Keratinocyte (primary cell): ENCODE data around the gene MYDGF. TPM values are rescaled to one million over a fixed set of nuclear protein-coding genes. Genes with fewer than 3 reads are reported as not detected.

Source experiments
- DNase-seq: peaks from one replicate; pipeline ENCODE4 v3.0.0-alpha.2; 2011; ENCODE audit warnings: low read depth, missing footprints, low spot score
- FAIRE-seq: peaks from 2 replicates; lab custom pipeline; 2011; peaks lifted over from hg19 to GRCh38; lab: Jason Lieb, UNC
- H2AFZ ChIP-seq: 2 replicates; pipeline ENCODE4 v1.6.0; 2012; ENCODE audit warnings: low read length, control low read depth, inconsistent platforms; ENCODE audit not compliant: control insufficient read depth
- H3K27ac ChIP-seq: 2 replicates; pipeline ENCODE4 v1.5.1; 2011; ENCODE audit warnings: low read length; ENCODE audit not compliant: control insufficient read depth, insufficient read depth
- H3K27me3 ChIP-seq: 3 replicates; pipeline ENCODE4 v1.6.0; 2011; ENCODE audit warnings: low read length; ENCODE audit not compliant: control insufficient read depth, insufficient read depth; ENCODE audit errors: extremely low read depth
- H3K36me3 ChIP-seq, 2 experiments: 2 replicates in 1 of 2; 3 replicates in 1 of 2; pipeline ENCODE4 v1.5.1; 2011; ENCODE audit warnings: low read length in 2 of 2, mild to moderate bottlenecking in 1 of 2; ENCODE audit not compliant: control insufficient read depth in 2 of 2, insufficient read depth in 2 of 2; ENCODE audit errors: extremely low read depth in 1 of 2
- H3K4me1 ChIP-seq: 3 replicates; pipeline ENCODE4 v1.5.1; 2011; ENCODE audit warnings: low read length; ENCODE audit not compliant: control insufficient read depth, insufficient read depth; ENCODE audit errors: extremely low read depth
- H3K4me2 ChIP-seq: 3 replicates; pipeline ENCODE4 v1.6.0; 2011; ENCODE audit warnings: low read depth, low read length; ENCODE audit not compliant: control insufficient read depth, insufficient read depth; ENCODE audit errors: extremely low read depth
- H3K4me3 ChIP-seq, 3 experiments: fragments of 200-600 bp in 1 of 3; sonication (generic) in 1 of 3; 2 replicates in 2 of 3; 3 replicates in 1 of 3; pipeline ENCODE4 v1.5.1; 2011 to 2016; ENCODE audit warnings: low read length in 3 of 3, mild to moderate bottlenecking in 3 of 3, control low read depth in 2 of 3, inconsistent platforms in 1 of 3, low read depth in 1 of 3, mixed read lengths in 1 of 3, mixed run types in 1 of 3, moderate library complexity in 1 of 3; ENCODE audit not compliant: control insufficient read depth in 2 of 3, insufficient read depth in 2 of 3; ENCODE audit errors: extremely low read depth in 1 of 3
- H3K79me2 ChIP-seq: 2 replicates; pipeline ENCODE4 v1.6.0; 2012; ENCODE audit warnings: low read length; ENCODE audit not compliant: control insufficient read depth, insufficient read depth
- H3K9ac ChIP-seq: 3 replicates; pipeline ENCODE4 v1.6.0; 2011; ENCODE audit warnings: low read length; ENCODE audit not compliant: control insufficient read depth, insufficient read depth; ENCODE audit errors: extremely low read depth
- H3K9me1 ChIP-seq: 3 replicates; pipeline ENCODE4 v1.6.0; 2011; ENCODE audit warnings: low read length; ENCODE audit not compliant: control insufficient read depth, insufficient read depth; ENCODE audit errors: extremely low read depth
- H3K9me3 ChIP-seq: 2 replicates; pipeline ENCODE4 v1.5.1; 2012; ENCODE audit warnings: low read depth, low read length; ENCODE audit not compliant: control insufficient read depth
- H4K20me1 ChIP-seq: 3 replicates; pipeline ENCODE4 v1.6.0; 2011; ENCODE audit warnings: low read length; ENCODE audit not compliant: control insufficient read depth, insufficient read depth; ENCODE audit errors: extremely low read depth
- EZH2 ChIP-seq: IDR thresholded peaks from one replicate; pipeline ENCODE4 v1.6.1; 2012; ENCODE audit warnings: inconsistent platforms, mild to moderate bottlenecking, low read length, moderate library complexity
- dilution Hi-C: fragments of 300-500 bp; cut with MboI; formaldehyde crosslinking; loops from one replicate; pipeline ENCODE4 v1.7.0; 2020; ENCODE audit warnings: low sequenced_read_pairs; ENCODE audit not compliant: extremely low pct_ligation_motif_present
- polyA plus RNA-seq, 5 experiments: library from polyadenylated mRNA; depleted of rRNA in 3 of 5; stranded (reverse) in 3 of 5; stranded (forward) in 1 of 5; unstranded in 1 of 5; fragments of >200 nt; gene quantifications; 1 replicate in 1 of 5; 2 replicates in 3 of 5; 3 replicates in 1 of 5; pipeline versions ENCODE4 v1.2.1 to v1.2.3, GENCODE V29; 2011 to 2012; ENCODE audit warnings: missing spikeins in 2 of 5, low read depth in 1 of 5, low replicate concordance in 1 of 5
- TF ChIP-seq, protein P1 (sequence below), 3 experiments: IDR thresholded peaks in 1 of 3; conservative IDR thresholded peaks in 1 of 3; optimal IDR thresholded peaks in 1 of 3; 2 replicates in 2 of 3; 3 replicates in 1 of 3; pipeline versions ENCODE3 to v1.5.1; 2011; ENCODE audit warnings: low read length in 3 of 3, mild to moderate bottlenecking in 3 of 3, moderate library complexity in 2 of 3, control low read depth in 1 of 3, inconsistent platforms in 1 of 3; ENCODE audit not compliant: insufficient read depth in 2 of 3; ENCODE audit errors: extremely low read depth in 1 of 3

MYDGF gene
- polyA plus RNA-seq, 1 donor (not counting 4 experiments of a cell fraction or from before 2014, with no cell fraction given) = 85.9 TPM

DNA sequence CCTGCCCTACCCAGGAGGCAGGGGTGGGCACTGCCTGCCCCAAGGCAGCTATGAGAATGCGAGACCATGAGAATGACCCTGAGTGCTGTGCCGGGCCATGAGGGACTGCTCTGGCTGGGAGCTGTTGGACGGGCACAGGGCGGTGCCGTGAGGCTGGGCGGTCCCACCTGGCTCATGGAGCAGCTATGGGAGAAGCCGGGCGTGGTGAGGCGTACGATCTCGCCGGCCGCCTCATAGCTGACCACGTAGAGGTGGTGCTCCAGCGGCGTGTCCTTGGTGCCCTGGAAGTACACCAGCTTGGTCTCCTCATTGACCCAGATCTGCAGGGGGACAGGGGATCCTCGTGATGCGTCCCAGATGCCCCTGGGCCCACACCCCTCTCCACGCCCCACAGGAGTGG, 19.3 kb upstream of the MYDGF start:
- Histone ChIP-seq H3K27me3 (no peaks in the 10 kb centered on the region), H3K4me3 (no peak overlapping the region), H3K4me2 (no peak overlapping the region), H2AFZ (no peak overlapping the region), H3K4me1 (peaks cover 16% of the 10 kb centered on the region), H3K9me1 (no peaks in the 10 kb centered on the region), H3K9me3 (no peaks in the 10 kb centered on the region), H3K27ac (no peak overlapping the region), H3K79me2 (peaks cover 10% of the 10 kb centered on the region), H3K36me3 (peaks cover 64 to 73% of the 10 kb centered on the region in 2 experiments), H3K9ac (no peak overlapping the region), H4K20me1 (no peaks in the 10 kb centered on the region)
- dilution Hi-C loops = no loop called here
- no peak for TF ChIP-seq EZH2
- TF ChIP-seq, protein P1, sequence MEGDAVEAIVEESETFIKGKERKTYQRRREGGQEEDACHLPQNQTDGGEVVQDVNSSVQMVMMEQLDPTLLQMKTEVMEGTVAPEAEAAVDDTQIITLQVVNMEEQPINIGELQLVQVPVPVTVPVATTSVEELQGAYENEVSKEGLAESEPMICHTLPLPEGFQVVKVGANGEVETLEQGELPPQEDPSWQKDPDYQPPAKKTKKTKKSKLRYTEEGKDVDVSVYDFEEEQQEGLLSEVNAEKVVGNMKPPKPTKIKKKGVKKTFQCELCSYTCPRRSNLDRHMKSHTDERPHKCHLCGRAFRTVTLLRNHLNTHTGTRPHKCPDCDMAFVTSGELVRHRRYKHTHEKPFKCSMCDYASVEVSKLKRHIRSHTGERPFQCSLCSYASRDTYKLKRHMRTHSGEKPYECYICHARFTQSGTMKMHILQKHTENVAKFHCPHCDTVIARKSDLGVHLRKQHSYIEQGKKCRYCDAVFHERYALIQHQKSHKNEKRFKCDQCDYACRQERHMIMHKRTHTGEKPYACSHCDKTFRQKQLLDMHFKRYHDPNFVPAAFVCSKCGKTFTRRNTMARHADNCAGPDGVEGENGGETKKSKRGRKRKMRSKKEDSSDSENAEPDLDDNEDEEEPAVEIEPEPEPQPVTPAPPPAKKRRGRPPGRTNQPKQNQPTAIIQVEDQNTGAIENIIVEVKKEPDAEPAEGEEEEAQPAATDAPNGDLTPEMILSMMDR (optimal IDR thresholded peaks at IDR 0.05 in 1 of 3, IDR thresholded peaks at IDR 0.05 in 1 of 3, conservative IDR thresholded peaks at IDR 0.05 in 1 of 3; ENCODE audit: extremely low read depth in 1 of 3, insufficient read depth in 2 of 3, low read length in 3 of 3) = no peak
- FAIRE-seq = no peak
- no peak for DNase-seq

DNA sequence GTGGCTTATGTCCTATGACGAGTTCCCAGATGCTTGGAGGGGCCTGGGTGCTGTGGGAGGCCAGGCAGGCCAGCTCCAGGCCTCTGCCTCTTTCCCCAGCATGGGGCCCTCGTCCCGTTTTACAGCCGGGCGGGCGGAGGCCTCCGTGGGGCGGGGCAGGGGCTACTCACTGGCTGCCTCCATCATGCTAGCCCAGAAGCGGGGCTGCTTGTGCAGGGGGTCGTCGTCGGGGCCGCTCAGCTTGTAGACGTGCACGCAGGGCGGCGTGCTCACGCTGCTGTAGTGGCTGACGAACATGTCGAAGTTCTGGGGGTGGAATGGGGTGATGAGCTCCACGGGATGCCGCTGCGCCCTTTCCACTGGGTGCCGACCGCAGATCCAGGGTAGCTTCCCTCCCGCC, 18.4 kb upstream of the MYDGF start:
- peaks cover 8% of the 10 kb centered on the region for H3K4me1 ChIP-seq
- peaks cover 10% of the 10 kb centered on the region for H3K79me2 ChIP-seq
- no peak overlapping the region for H3K27ac ChIP-seq
- peaks cover 67 to 75% of the 10 kb centered on the region in 2 experiments for H3K36me3 ChIP-seq
- H3K27me3 ChIP-seq = no peaks in the 10 kb centered on the region
- H3K9me1 ChIP-seq = no peaks in the 10 kb centered on the region
- dilution Hi-C loops = no loop called here
- no peak overlapping the region for H2AFZ ChIP-seq
- H3K4me3 ChIP-seq = no peak overlapping the region
- no peaks in the 10 kb centered on the region for H3K9me3 ChIP-seq
- no peak overlapping the region for H3K4me2 ChIP-seq
- no peak for TF ChIP-seq EZH2
- TF ChIP-seq, protein P1 (optimal IDR thresholded peaks at IDR 0.05 in 1 of 3, IDR thresholded peaks at IDR 0.05 in 1 of 3, conservative IDR thresholded peaks at IDR 0.05 in 1 of 3; ENCODE audit: extremely low read depth in 1 of 3, insufficient read depth in 2 of 3, low read length in 3 of 3) = no peak
- no peak for DNase-seq
- no peak for FAIRE-seq
- no peak overlapping the region for H3K9ac ChIP-seq
- no peaks in the 10 kb centered on the region for H4K20me1 ChIP-seq
